ENCODE measurements around the gene MSRB3. TPM values are rescaled to one million over a fixed set of nuclear protein-coding genes. Genes with fewer than 3 reads are reported as not detected.
"Not testable (repeated sequence)": the region's sequence is repeated elsewhere in the genome, so short reads cannot be mapped to it uniquely, and the experiment has no call there.

Gene MSRB3
- total RNA-seq, 1 donor, result 75.9 TPM

- DNase-seq (ENCODE audit: low read depth in 2 of 3, low spot score in 2 of 3), result not testable (repeated sequence)
These were observed 7.0 kb downstream of the MSRB3 start for GRCh38 chr12:65285532-65285931.

- DNase-seq (ENCODE audit: low read depth in 2 of 3, low spot score in 2 of 3), result peak in 1 of 3 donors; percentile 30
These were observed 8.9 kb downstream of the MSRB3 start for GRCh38 chr12:65287426-65287825.

- no peak for DNase-seq (ENCODE audit: low read depth in 2 of 3, low spot score in 2 of 3)
These were observed 13.8 kb downstream of the MSRB3 start for GRCh38 chr12:65292241-65292640.

GRCh38 chr12:65293735-65294134, 15.3 kb downstream of the MSRB3 start:
- DNase-seq (ENCODE audit: low read depth in 2 of 3, low spot score in 2 of 3), result no peak

GRCh38 chr12:65294641-65295262, 16.3 kb downstream of the MSRB3 start:
- peak in 1 of 3 donors; percentile 59 for DNase-seq (ENCODE audit: low read depth in 2 of 3, low spot score in 2 of 3)

GRCh38 chr12:65296508-65297265, 18.2 kb downstream of the MSRB3 start:
- DNase-seq (ENCODE audit: low read depth in 2 of 3, low spot score in 2 of 3), result no peak

GRCh38 chr12:65300097-65300496, 21.6 kb downstream of the MSRB3 start:
- DNase-seq (ENCODE audit: low read depth in 2 of 3, low spot score in 2 of 3), result no peak

- DNase-seq (ENCODE audit: low read depth in 2 of 3, low spot score in 2 of 3), result peak in 1 of 3 donors; percentile 38
These were observed 22.3 kb downstream of the MSRB3 start for GRCh38 chr12:65300679-65301349.

- DNase-seq (ENCODE audit: low read depth in 2 of 3, low spot score in 2 of 3), result no peak
These were observed 24.4 kb downstream of the MSRB3 start for GRCh38 chr12:65302891-65303290.

- no peak for DNase-seq (ENCODE audit: low read depth in 2 of 3, low spot score in 2 of 3)
These were observed 27.0 kb downstream of the MSRB3 start for GRCh38 chr12:65305346-65305950.

- DNase-seq (ENCODE audit: low read depth in 2 of 3, low spot score in 2 of 3), result peak in 2 of 3 donors; percentile 66 to 78
These were observed 28.1 kb downstream of the MSRB3 start for GRCh38 chr12:65306366-65307168.

- peak in 1 of 3 donors; percentile 27 for DNase-seq (ENCODE audit: low read depth in 2 of 3, low spot score in 2 of 3)
These were observed 28.7 kb downstream of the MSRB3 start for GRCh38 chr12:65307169-65307501.

GRCh38 chr12:65308006-65308405, 29.5 kb downstream of the MSRB3 start:
- peak in 1 of 3 donors; percentile 49 for DNase-seq (ENCODE audit: low read depth in 2 of 3, low spot score in 2 of 3)

GRCh38 chr12:65308601-65309071, 30.2 kb downstream of the MSRB3 start:
- peak in 1 of 3 donors; percentile 40 for DNase-seq (ENCODE audit: low read depth in 2 of 3, low spot score in 2 of 3)

- DNase-seq (ENCODE audit: low read depth in 2 of 3, low spot score in 2 of 3), result no peak
These were observed 32.8 kb downstream of the MSRB3 start for GRCh38 chr12:65311260-65311659.

GRCh38 chr12:65313719-65314317, 35.3 kb downstream of the MSRB3 start:
- DNase-seq (ENCODE audit: low read depth in 2 of 3, low spot score in 2 of 3), result peak in 1 of 3 donors; percentile 55

GRCh38 chr12:65315238-65315637, 36.8 kb downstream of the MSRB3 start:
- DNase-seq (ENCODE audit: low read depth in 2 of 3, low spot score in 2 of 3), result not testable (repeated sequence)

GRCh38 chr12:65318186-65318685, 39.8 kb downstream of the MSRB3 start:
- DNase-seq (ENCODE audit: low read depth in 2 of 3, low spot score in 2 of 3), result no peak

- DNase-seq (ENCODE audit: low read depth in 2 of 3, low spot score in 2 of 3), result no peak
These were observed 41.3 kb downstream of the MSRB3 start for GRCh38 chr12:65319688-65320200.

Data from hematopoietic multipotent progenitor cell (in vitro differentiated cells).